ENCODE results near the gene EBP.

The EBP gene

GRCh38 chrX:48497871-48498270 is 23.7 kb upstream of the EBP start:
- H3K4me2 ChIP-seq (ENCODE audit: insufficient read depth, low read length) = no peak overlapping the region
- no peaks in the 10 kb centered on the region for H3K4me1 ChIP-seq (ENCODE audit: insufficient read depth, low read length)
- H3K9me3 ChIP-seq (ENCODE audit: insufficient read depth, low read length, severe bottlenecking) = no peaks in the 10 kb centered on the region
- no peak for TF ChIP-seq CTCF (IDR thresholded peaks at IDR 0.05; ENCODE audit: borderline replicate concordance, extremely low read depth, low read length, poor library complexity, severe bottlenecking)
- no peak for TF ChIP-seq EZH2 (IDR thresholded peaks at IDR 0.05; ENCODE audit: borderline replicate concordance, low read depth, low read length, severe bottlenecking)
- no peak overlapping the region for H3K27ac ChIP-seq (ENCODE audit: low read length)
- no peaks in the 10 kb centered on the region for H4K20me1 ChIP-seq (ENCODE audit: insufficient read depth, low read length)
- no peaks in the 10 kb centered on the region for H3K27me3 ChIP-seq (ENCODE audit: insufficient read depth, low read length, poor library complexity)
- DNase-seq (no peak), ATAC-seq (ENCODE audit: insufficient read depth, low read depth) (no peak)
- no peaks in the 10 kb centered on the region for H3K79me2 ChIP-seq (ENCODE audit: insufficient read depth, low read length)
- no peak overlapping the region for H2AFZ ChIP-seq (ENCODE audit: low read depth, low read length)
- H3K4me3 ChIP-seq (ENCODE audit: low read depth in 1 of 2, low read length in 2 of 2) = no peak overlapping the region
- no peaks in the 10 kb centered on the region for H3K36me3 ChIP-seq (ENCODE audit: insufficient read depth, low read length)
- no peak overlapping the region for H3K9ac ChIP-seq (ENCODE audit: low read depth, low read length)

- no peak for ATAC-seq (ENCODE audit: insufficient read depth, low read depth)
- no peak overlapping the region for H3K4me2 ChIP-seq (ENCODE audit: insufficient read depth, low read length)
- no peak for DNase-seq
Observed at GRCh38 chrX:48498374-48498809, 23.2 kb upstream of the EBP start.

GRCh38 chrX:48504261-48504660 is 17.3 kb upstream of the EBP start:
- Histone ChIP-seq H3K9ac (ENCODE audit: low read depth, low read length) (no peak overlapping the region), H3K4me3 (ENCODE audit: low read depth in 1 of 2, low read length in 2 of 2) (no peak overlapping the region), H3K79me2 (ENCODE audit: insufficient read depth, low read length) (no peaks in the 10 kb centered on the region), H2AFZ (ENCODE audit: low read depth, low read length) (no peak overlapping the region), H3K27ac (ENCODE audit: low read length) (no peak overlapping the region), H3K9me3 (ENCODE audit: insufficient read depth, low read length, severe bottlenecking) (no peaks in the 10 kb centered on the region), H3K4me2 (ENCODE audit: insufficient read depth, low read length) (no peak overlapping the region), H3K36me3 (ENCODE audit: insufficient read depth, low read length) (no peaks in the 10 kb centered on the region), H3K27me3 (ENCODE audit: insufficient read depth, low read length, poor library complexity) (no peaks in the 10 kb centered on the region), H3K4me1 (ENCODE audit: insufficient read depth, low read length) (peaks cover 8% of the 10 kb centered on the region; the same call in 1 of the 2 replicates), H4K20me1 (ENCODE audit: insufficient read depth, low read length) (no peaks in the 10 kb centered on the region)
- DNase-seq (no peak), ATAC-seq (ENCODE audit: insufficient read depth, low read depth) (no peak)
- TF ChIP-seq EZH2 (IDR thresholded peaks at IDR 0.05; ENCODE audit: borderline replicate concordance, low read depth, low read length, severe bottlenecking) (no peak), CTCF (IDR thresholded peaks at IDR 0.05; ENCODE audit: borderline replicate concordance, extremely low read depth, low read length, poor library complexity, severe bottlenecking) (no peak)

More at GRCh38 chrX:48498374-48498809, 23.2 kb upstream of the EBP start:
- no peaks in the 10 kb centered on the region for H3K27me3 ChIP-seq (ENCODE audit: insufficient read depth, low read length, poor library complexity)
- H3K27ac ChIP-seq (ENCODE audit: low read length) = no peak overlapping the region
- no peaks in the 10 kb centered on the region for H3K9me3 ChIP-seq (ENCODE audit: insufficient read depth, low read length, severe bottlenecking)
- H3K9ac ChIP-seq (ENCODE audit: low read depth, low read length) = no peak overlapping the region
- no peak for TF ChIP-seq EZH2 (IDR thresholded peaks at IDR 0.05; ENCODE audit: borderline replicate concordance, low read depth, low read length, severe bottlenecking)
- no peak for TF ChIP-seq CTCF (IDR thresholded peaks at IDR 0.05; ENCODE audit: borderline replicate concordance, extremely low read depth, low read length, poor library complexity, severe bottlenecking)
- H2AFZ ChIP-seq (ENCODE audit: low read depth, low read length) = no peak overlapping the region
- H3K36me3 ChIP-seq (ENCODE audit: insufficient read depth, low read length) = no peaks in the 10 kb centered on the region
- no peaks in the 10 kb centered on the region for H3K79me2 ChIP-seq (ENCODE audit: insufficient read depth, low read length)
- H3K4me3 ChIP-seq (ENCODE audit: low read depth in 1 of 2, low read length in 2 of 2) = no peak overlapping the region
- no peaks in the 10 kb centered on the region for H4K20me1 ChIP-seq (ENCODE audit: insufficient read depth, low read length)
- no peaks in the 10 kb centered on the region for H3K4me1 ChIP-seq (ENCODE audit: insufficient read depth, low read length)

GRCh38 chrX:48505481-48505880 is 16.1 kb upstream of the EBP start:
- Histone ChIP-seq H3K79me2 (ENCODE audit: insufficient read depth, low read length) (no peaks in the 10 kb centered on the region), H3K4me2 (ENCODE audit: insufficient read depth, low read length) (no peak overlapping the region), H3K27me3 (ENCODE audit: insufficient read depth, low read length, poor library complexity) (no peaks in the 10 kb centered on the region), H3K36me3 (ENCODE audit: insufficient read depth, low read length) (no peaks in the 10 kb centered on the region), H3K4me1 (ENCODE audit: insufficient read depth, low read length) (peaks cover 18% of the 10 kb centered on the region), H3K9ac (ENCODE audit: low read depth, low read length) (no peak overlapping the region), H4K20me1 (ENCODE audit: insufficient read depth, low read length) (no peaks in the 10 kb centered on the region), H3K9me3 (ENCODE audit: insufficient read depth, low read length, severe bottlenecking) (no peaks in the 10 kb centered on the region), H3K4me3 (ENCODE audit: low read depth in 1 of 2, low read length in 2 of 2) (no peak overlapping the region), H2AFZ (ENCODE audit: low read depth, low read length) (no peak overlapping the region), H3K27ac (ENCODE audit: low read length) (no peak overlapping the region)
- TF ChIP-seq EZH2 (IDR thresholded peaks at IDR 0.05; ENCODE audit: borderline replicate concordance, low read depth, low read length, severe bottlenecking) (no peak), CTCF (IDR thresholded peaks at IDR 0.05; ENCODE audit: borderline replicate concordance, extremely low read depth, low read length, poor library complexity, severe bottlenecking) (no peak)
- no peak for DNase-seq
- no peak for ATAC-seq (ENCODE audit: insufficient read depth, low read depth)

Data from DND-41 (cell line).